GM12878 (cell line): Measurements from ENCODE around the gene BTBD8. TPM values are rescaled to one million over a fixed set of nuclear protein-coding genes. Genes with fewer than 3 reads are reported as not detected.
"Not testable (repeated sequence)": the region's sequence is repeated elsewhere in the genome, so short reads cannot be mapped to it uniquely, and the experiment has no call there.

ENCODE experiments used
- ATAC-seq: fragments of 200-7000 bp; cut with Tn5 transposase; 3 replicates; pipeline ENCODE4 v1.9.1; 2020; ENCODE audit warnings: mild to moderate bottlenecking, moderate library complexity
- BruUV-seq: library from RNA; stranded (reverse); fragments of 400-500 nt; replicated peaks from 2 replicates; lab custom pipeline; 2021; lab: Mats Ljungman, UMichigan
- CTCF ChIA-PET: fragments of 300-600 bp; sonication (Branson Sonifier 250); formaldehyde crosslinking; extraction: SDS; loops from one replicate; lab custom pipeline; 2021; ENCODE audit warnings: inconsistent platforms; lab: Yijun Ruan, JAX
- POLR2A ChIA-PET: fragments of 350-600 bp; formaldehyde crosslinking; extraction: SDS; loops from one replicate; lab custom pipeline; 2021; ENCODE audit warnings: inconsistent platforms; lab: Charles Lee
- RAD21 ChIA-PET: fragments of 300-600 bp; sonication (Branson Sonifier 250); formaldehyde crosslinking; loops from one replicate; lab custom pipeline; 2023; ENCODE audit warnings: antibody characterized with exemption; ENCODE audit not compliant: unreplicated experiment; lab: Charles Lee
- SMC1A ChIA-PET: fragments of 300-600 bp; sonication (Branson Sonifier 250); formaldehyde crosslinking; loops from one replicate; lab custom pipeline; 2023; ENCODE audit not compliant: unreplicated experiment, uncharacterized antibody; lab: Charles Lee
- DNase-seq: peaks from one replicate; pipeline ENCODE4 v3.0.0-alpha.2; 2011; ENCODE audit warnings: low read depth, low spot score
- FAIRE-seq: peaks from 3 replicates; lab custom pipeline; 2011; peaks lifted over from hg19 to GRCh38; lab: Jason Lieb, UNC
- H2AFZ ChIP-seq: 2 replicates; pipeline ENCODE4 v1.6.0; 2011; ENCODE audit warnings: low read depth, low read length, control low read depth; ENCODE audit not compliant: control insufficient read depth
- H3K27ac ChIP-seq: 2 replicates; pipeline ENCODE4 v1.5.1; 2011; ENCODE audit warnings: control low read depth; ENCODE audit not compliant: control insufficient read depth, insufficient read depth
- H3K27me3 ChIP-seq, 2 experiments: replicated peaks in 1 of 2; 2 replicates each; pipeline versions ENCODE4 v1.6.0 to v1.6.1; 2011; ENCODE audit warnings: low read length in 1 of 2; ENCODE audit not compliant: control insufficient read depth in 2 of 2, insufficient read depth in 2 of 2
- H3K36me3 ChIP-seq, 2 experiments: 2 replicates each; pipeline ENCODE4 v1.5.1; 2011; ENCODE audit warnings: low read length in 1 of 2; ENCODE audit not compliant: control insufficient read depth in 2 of 2, insufficient read depth in 2 of 2
- H3K4me1 ChIP-seq: 2 replicates; pipeline ENCODE4 v1.6.1; 2011; ENCODE audit warnings: mild to moderate bottlenecking, low read length, moderate library complexity, mixed read lengths; ENCODE audit not compliant: control insufficient read depth, insufficient read depth
- H3K4me2 ChIP-seq: 2 replicates; pipeline ENCODE4 v1.6.0; 2011; ENCODE audit warnings: control low read depth; ENCODE audit not compliant: control insufficient read depth, insufficient read depth
- H3K4me3 ChIP-seq: fragments of 200-600 bp; sonication (generic); 2 replicates; pipeline ENCODE4 v1.5.1; 2016
- H3K79me2 ChIP-seq: 2 replicates; pipeline ENCODE4 v1.6.0; 2011; ENCODE audit warnings: low read length; ENCODE audit not compliant: control insufficient read depth, insufficient read depth
- H3K9ac ChIP-seq: 2 replicates; pipeline ENCODE4 v1.8.0; 2011; ENCODE audit warnings: low read length, control low read depth, mixed read lengths; ENCODE audit not compliant: control insufficient read depth, insufficient read depth
- H3K9me3 ChIP-seq: replicated peaks from 3 replicates; pipeline ENCODE4 v1.5.1; 2011; ENCODE audit warnings: mild to moderate bottlenecking, low read length; ENCODE audit not compliant: control insufficient read depth, insufficient read depth
- H4K20me1 ChIP-seq: 2 replicates; pipeline ENCODE4 v1.6.0; 2011; ENCODE audit not compliant: control insufficient read depth, insufficient read depth
- BACH1 ChIP-seq: fragments of 450-650 bp; IDR thresholded peaks from 2 replicates; pipeline ENCODE4 v1.6.1; 2017; ENCODE audit warnings: mild to moderate bottlenecking, borderline replicate concordance
- EED ChIP-seq: sonication (generic); IDR thresholded peaks from 2 replicates; pipeline ENCODE4 v1.6.1; 2016; ENCODE audit warnings: antibody characterized with exemption, low read depth
- FOXK2 ChIP-seq: fragments of 450-650 bp; IDR thresholded peaks from 2 replicates; pipeline ENCODE4 v1.6.1; 2017; ENCODE audit warnings: mild to moderate bottlenecking, moderate library complexity
- NR2F1 ChIP-seq: fragments of 450-650 bp; conservative IDR thresholded peaks from 2 replicates; pipeline ENCODE4 v1.6.1; 2017; ENCODE audit warnings: mild to moderate bottlenecking
- RAD21 ChIP-seq: IDR thresholded peaks from 2 replicates; pipeline ENCODE4 v1.6.1; 2011; ENCODE audit warnings: mild to moderate bottlenecking, low read depth, low read length, moderate library complexity; ENCODE audit not compliant: insufficient read depth
- WGBS: methylation state at CpG from one replicate; pipeline ENCODE4 v1.1.6; 2016; ENCODE audit warnings: low lambda C conversion rate; ENCODE audit not compliant: insufficient replicate concordance, insufficient coverage; ENCODE audit errors: missing lambda C conversion rate; 5-methylcytosine and 5-hydroxymethylcytosine counted together
- in situ Hi-C: fragments of 300-500 bp; cut with MboI; formaldehyde crosslinking; loops from 9 replicates; pipeline ENCODE4 v1.14.3; 2018; ENCODE audit warnings: mixed read lengths
- intact Hi-C: fragments of 100-400 bp; cut with micrococcal nuclease; formaldehyde crosslinking; loops from one replicate; pipeline ENCODE4 v1.14.2; 2022; ENCODE audit not compliant: unreplicated experiment
- polyA plus RNA-seq, 11 experiments: library from polyadenylated mRNA; depleted of rRNA in 4 of 11; unstranded in 6 of 11; stranded (reverse) in 5 of 11; fragments of >200 nt; fragmentation: Nextera tagmentation in 4 of 11; fragmentation: Illumina TruSeq in 1 of 11; extraction: Ambion mirVana in 4 of 11; extraction: Trizol in 1 of 11; gene quantifications; 1 replicate in 1 of 11; 2 replicates in 10 of 11; pipeline versions ENCODE4 v1.2.1 to v1.2.3, GENCODE V29; 2011 to 2016; ENCODE audit warnings: inconsistent platforms in 2 of 11, missing spikeins in 2 of 11, low read depth in 1 of 11
- total RNA-seq, 4 experiments: library from RNA; depleted of rRNA in 3 of 4; stranded (reverse); fragments of >200 nt in 3 of 4; fragmentation: Illumina TruSeq in 1 of 4; extraction: Trizol in 1 of 4; gene quantifications; 2 replicates each; pipeline versions ENCODE4 v1.2.1 to v1.2.3, GENCODE V29; 2013 to 2021
- TF ChIP-seq, protein P1 (sequence below): fragments of 450-650 bp; IDR thresholded peaks from 2 replicates; pipeline ENCODE4 v1.6.1; 2016; ENCODE audit warnings: mild to moderate bottlenecking
- TF ChIP-seq, protein P2 (sequence below): fragments of 450-650 bp; IDR thresholded peaks from 2 replicates; pipeline ENCODE4 v1.6.1; 2017; ENCODE audit warnings: borderline replicate concordance
- TF ChIP-seq, protein P3 (sequence below): IDR thresholded peaks from 2 replicates; pipeline ENCODE4 v1.6.1; 2012; ENCODE audit warnings: low read depth, low read length, improper control_type of control experiment

The BTBD8 gene
- total and polyA plus RNA-seq, 10 of the 15 experiments (the other 5 are each of a cell fraction or from before 2014, with no cell fraction given): 0.07 to 0.32 (median 0.19) TPM; not detected in 1

DNA sequence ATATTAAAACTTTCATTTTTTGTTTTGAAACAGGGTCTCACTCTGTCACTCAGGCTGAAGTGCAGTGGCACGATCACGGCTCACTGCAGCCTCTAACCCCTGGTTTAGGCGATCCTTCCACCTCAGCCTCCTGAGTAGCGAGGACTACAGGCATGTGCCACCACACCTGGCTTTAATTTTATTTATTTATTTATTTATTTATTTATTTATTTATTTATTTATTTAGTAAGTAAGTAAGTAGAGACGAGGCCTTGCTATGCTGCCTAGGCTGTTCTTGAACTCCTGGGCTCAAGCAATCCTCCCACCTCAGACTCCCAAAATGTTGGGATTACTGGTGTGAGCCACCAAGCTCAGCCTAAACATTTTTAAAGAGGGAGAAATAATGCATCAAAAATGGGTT is 3.8 kb upstream of the BTBD8 start (continued):
- TF ChIP-seq, protein P1, sequence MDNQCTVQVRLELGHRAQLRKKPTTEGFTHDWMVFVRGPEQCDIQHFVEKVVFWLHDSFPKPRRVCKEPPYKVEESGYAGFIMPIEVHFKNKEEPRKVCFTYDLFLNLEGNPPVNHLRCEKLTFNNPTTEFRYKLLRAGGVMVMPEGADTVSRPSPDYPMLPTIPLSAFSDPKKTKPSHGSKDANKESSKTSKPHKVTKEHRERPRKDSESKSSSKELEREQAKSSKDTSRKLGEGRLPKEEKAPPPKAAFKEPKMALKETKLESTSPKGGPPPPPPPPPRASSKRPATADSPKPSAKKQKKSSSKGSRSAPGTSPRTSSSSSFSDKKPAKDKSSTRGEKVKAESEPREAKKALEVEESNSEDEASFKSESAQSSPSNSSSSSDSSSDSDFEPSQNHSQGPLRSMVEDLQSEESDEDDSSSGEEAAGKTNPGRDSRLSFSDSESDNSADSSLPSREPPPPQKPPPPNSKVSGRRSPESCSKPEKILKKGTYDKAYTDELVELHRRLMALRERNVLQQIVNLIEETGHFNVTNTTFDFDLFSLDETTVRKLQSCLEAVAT: no peak
- TF ChIP-seq NR2F1: no peak
- TF ChIP-seq, protein P2, sequence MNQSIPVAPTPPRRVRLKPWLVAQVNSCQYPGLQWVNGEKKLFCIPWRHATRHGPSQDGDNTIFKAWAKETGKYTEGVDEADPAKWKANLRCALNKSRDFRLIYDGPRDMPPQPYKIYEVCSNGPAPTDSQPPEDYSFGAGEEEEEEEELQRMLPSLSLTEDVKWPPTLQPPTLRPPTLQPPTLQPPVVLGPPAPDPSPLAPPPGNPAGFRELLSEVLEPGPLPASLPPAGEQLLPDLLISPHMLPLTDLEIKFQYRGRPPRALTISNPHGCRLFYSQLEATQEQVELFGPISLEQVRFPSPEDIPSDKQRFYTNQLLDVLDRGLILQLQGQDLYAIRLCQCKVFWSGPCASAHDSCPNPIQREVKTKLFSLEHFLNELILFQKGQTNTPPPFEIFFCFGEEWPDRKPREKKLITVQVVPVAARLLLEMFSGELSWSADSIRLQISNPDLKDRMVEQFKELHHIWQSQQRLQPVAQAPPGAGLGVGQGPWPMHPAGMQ: no peak
- no peak for TF ChIP-seq BACH1
- TF ChIP-seq EED: no peak
- TF ChIP-seq, protein P3, sequence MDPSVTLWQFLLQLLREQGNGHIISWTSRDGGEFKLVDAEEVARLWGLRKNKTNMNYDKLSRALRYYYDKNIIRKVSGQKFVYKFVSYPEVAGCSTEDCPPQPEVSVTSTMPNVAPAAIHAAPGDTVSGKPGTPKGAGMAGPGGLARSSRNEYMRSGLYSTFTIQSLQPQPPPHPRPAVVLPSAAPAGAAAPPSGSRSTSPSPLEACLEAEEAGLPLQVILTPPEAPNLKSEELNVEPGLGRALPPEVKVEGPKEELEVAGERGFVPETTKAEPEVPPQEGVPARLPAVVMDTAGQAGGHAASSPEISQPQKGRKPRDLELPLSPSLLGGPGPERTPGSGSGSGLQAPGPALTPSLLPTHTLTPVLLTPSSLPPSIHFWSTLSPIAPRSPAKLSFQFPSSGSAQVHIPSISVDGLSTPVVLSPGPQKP: no peak
- no peak for TF ChIP-seq FOXK2
- TF ChIP-seq RAD21: no peak

DNA sequence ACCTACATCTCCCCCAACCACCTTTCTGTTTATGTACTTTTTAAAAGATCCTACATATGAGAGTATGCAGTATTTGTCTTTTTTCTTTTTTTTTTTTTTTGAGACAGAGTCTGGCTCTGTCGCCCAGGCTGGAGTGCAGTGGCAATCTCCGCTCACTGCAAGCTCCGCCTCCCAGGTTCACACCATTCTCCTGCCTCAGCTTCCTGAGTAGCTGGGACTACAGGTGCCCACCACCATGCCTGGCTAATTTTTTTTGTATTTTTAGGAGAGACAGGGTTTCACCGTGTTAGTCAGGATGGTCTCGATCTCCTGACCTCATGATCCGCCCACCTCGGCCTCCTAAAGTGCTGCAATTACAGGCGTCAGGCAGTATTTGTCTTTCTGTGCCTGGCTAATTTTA is 2.1 kb upstream of the BTBD8 start:
- SMC1A ChIA-PET, H3K4me1 ChIP-seq, H3K27ac ChIP-seq, CTCF ChIA-PET, in situ Hi-C loops, H3K4me3 ChIP-seq, RAD21 ChIA-PET, DNase-seq, H2AFZ ChIP-seq, H3K27me3 ChIP-seq, H3K9me3 ChIP-seq, intact Hi-C loops, ATAC-seq, H3K9ac ChIP-seq, H3K4me2 ChIP-seq, H3K36me3 ChIP-seq, H3K79me2 ChIP-seq, H4K20me1 ChIP-seq, BruUV-seq, POLR2A ChIA-PET, FAIRE-seq: not testable (repeated sequence)
- WGBS: 79% methylated on average over 8 of the region's 8 CpGs
